Keratinocyte (primary cell): Measurements from ENCODE around the gene SRPK1.

Source experiments
- EZH2 ChIP-seq: IDR thresholded peaks from one replicate; pipeline ENCODE4 v1.6.1; 2012; ENCODE audit warnings: inconsistent platforms, mild to moderate bottlenecking, low read length, moderate library complexity
- TF ChIP-seq, protein P1 (sequence below), 3 experiments: IDR thresholded peaks in 1 of 3; conservative IDR thresholded peaks in 1 of 3; optimal IDR thresholded peaks in 1 of 3; 2 replicates in 2 of 3; 3 replicates in 1 of 3; pipeline versions ENCODE3 to v1.5.1; 2011; ENCODE audit warnings: low read length in 3 of 3, mild to moderate bottlenecking in 3 of 3, moderate library complexity in 2 of 3, control low read depth in 1 of 3, inconsistent platforms in 1 of 3; ENCODE audit not compliant: insufficient read depth in 2 of 3; ENCODE audit errors: extremely low read depth in 1 of 3

DNA sequence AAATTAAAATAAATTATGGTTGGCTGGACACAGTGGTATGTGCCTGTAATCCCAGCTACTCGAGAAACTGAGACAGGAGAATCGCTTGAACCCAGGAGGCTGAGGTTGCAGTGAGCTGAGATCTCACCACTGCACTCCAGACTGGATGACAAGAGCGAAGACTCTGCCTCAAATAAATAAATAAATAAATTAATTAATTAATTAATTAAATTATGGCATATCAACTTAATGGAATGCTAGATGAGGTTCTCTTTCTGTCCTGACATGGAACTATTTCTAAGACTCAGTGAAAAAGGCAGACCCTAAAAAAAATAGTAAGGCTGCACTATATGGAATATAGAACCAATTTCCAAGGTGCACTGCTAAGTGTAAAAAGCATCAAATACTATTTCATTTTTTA is 4.8 kb downstream of the SRPK1 start:
- TF ChIP-seq, protein P1, sequence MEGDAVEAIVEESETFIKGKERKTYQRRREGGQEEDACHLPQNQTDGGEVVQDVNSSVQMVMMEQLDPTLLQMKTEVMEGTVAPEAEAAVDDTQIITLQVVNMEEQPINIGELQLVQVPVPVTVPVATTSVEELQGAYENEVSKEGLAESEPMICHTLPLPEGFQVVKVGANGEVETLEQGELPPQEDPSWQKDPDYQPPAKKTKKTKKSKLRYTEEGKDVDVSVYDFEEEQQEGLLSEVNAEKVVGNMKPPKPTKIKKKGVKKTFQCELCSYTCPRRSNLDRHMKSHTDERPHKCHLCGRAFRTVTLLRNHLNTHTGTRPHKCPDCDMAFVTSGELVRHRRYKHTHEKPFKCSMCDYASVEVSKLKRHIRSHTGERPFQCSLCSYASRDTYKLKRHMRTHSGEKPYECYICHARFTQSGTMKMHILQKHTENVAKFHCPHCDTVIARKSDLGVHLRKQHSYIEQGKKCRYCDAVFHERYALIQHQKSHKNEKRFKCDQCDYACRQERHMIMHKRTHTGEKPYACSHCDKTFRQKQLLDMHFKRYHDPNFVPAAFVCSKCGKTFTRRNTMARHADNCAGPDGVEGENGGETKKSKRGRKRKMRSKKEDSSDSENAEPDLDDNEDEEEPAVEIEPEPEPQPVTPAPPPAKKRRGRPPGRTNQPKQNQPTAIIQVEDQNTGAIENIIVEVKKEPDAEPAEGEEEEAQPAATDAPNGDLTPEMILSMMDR (optimal IDR thresholded peaks at IDR 0.05 in 1 of 3, IDR thresholded peaks at IDR 0.05 in 1 of 3, conservative IDR thresholded peaks at IDR 0.05 in 1 of 3; ENCODE audit: extremely low read depth in 1 of 3, insufficient read depth in 2 of 3, low read length in 3 of 3), result no peak
- TF ChIP-seq EZH2, result no peak
